Measurements from ENCODE around the gene CYP19A1. TPM values are rescaled to one million over a fixed set of nuclear protein-coding genes. Genes with fewer than 3 reads are reported as not detected.
A peak's percentile ranks its signal among the peaks of the same experiment; 100 is the strongest.

The CYP19A1 gene
- total and polyA plus RNA-seq, 2 experiments from 2014 or later: 0.69 to 2.6 TPM

- H3K9me3 ChIP-seq (ENCODE audit: low read depth): no peaks in the 10 kb centered on the region
- H3K27ac ChIP-seq: no peak overlapping the region
- H3K27me3 ChIP-seq: no peaks in the 10 kb centered on the region
- H3K36me3 ChIP-seq: no peaks in the 10 kb centered on the region
- H3K4me1 ChIP-seq (ENCODE audit: low read depth): peaks cover 15% of the 10 kb centered on the region
- no peak overlapping the region for H3K4me3 ChIP-seq
- no peak for TF ChIP-seq CTCF (IDR thresholded peaks at IDR 0.05; ENCODE audit: low read depth, low read length)
- DNase-seq (ENCODE audit: low read depth in 1 of 2, low spot score in 1 of 2): no peak
These were observed 37.7 kb upstream of the CYP19A1 start for GRCh38 chr15:51375966-51376640.

- peaks cover 9% of the 10 kb centered on the region for H3K4me1 ChIP-seq (ENCODE audit: low read depth)
- H3K4me3 ChIP-seq: no peak overlapping the region
- DNase-seq (ENCODE audit: low read depth in 1 of 2, low spot score in 1 of 2): no peak
- no peaks in the 10 kb centered on the region for H3K9me3 ChIP-seq (ENCODE audit: low read depth)
- H3K27me3 ChIP-seq: no peaks in the 10 kb centered on the region
- no peak overlapping the region for H3K27ac ChIP-seq
- TF ChIP-seq CTCF (IDR thresholded peaks at IDR 0.05; ENCODE audit: low read depth, low read length): no peak
- no peaks in the 10 kb centered on the region for H3K36me3 ChIP-seq
These were observed 35.7 kb upstream of the CYP19A1 start for GRCh38 chr15:51374131-51374530.

GRCh38 chr15:51371266-51371665 lies 32.9 kb upstream of the CYP19A1 start:
- DNase-seq (ENCODE audit: low read depth in 1 of 2, low spot score in 1 of 2): no peak
- TF ChIP-seq CTCF (IDR thresholded peaks at IDR 0.05; ENCODE audit: low read depth, low read length): no peak
- Histone ChIP-seq H3K27ac (no peak overlapping the region), H3K27me3 (no peaks in the 10 kb centered on the region), H3K9me3 (ENCODE audit: low read depth) (no peaks in the 10 kb centered on the region), H3K4me3 (no peak overlapping the region), H3K4me1 (ENCODE audit: low read depth) (no peaks in the 10 kb centered on the region), H3K36me3 (no peaks in the 10 kb centered on the region)

GRCh38 chr15:51369451-51369761 lies 31.0 kb upstream of the CYP19A1 start:
- Histone ChIP-seq H3K4me1 (ENCODE audit: low read depth) (no peaks in the 10 kb centered on the region), H3K36me3 (no peaks in the 10 kb centered on the region), H3K4me3 (no peak overlapping the region), H3K9me3 (ENCODE audit: low read depth) (no peaks in the 10 kb centered on the region), H3K27ac (no peak overlapping the region), H3K27me3 (no peaks in the 10 kb centered on the region)
- DNase-seq (ENCODE audit: low read depth in 1 of 2, low spot score in 1 of 2): no peak
- no peak for TF ChIP-seq CTCF (IDR thresholded peaks at IDR 0.05; ENCODE audit: low read depth, low read length)

GRCh38 chr15:51368751-51369450 lies 30.5 kb upstream of the CYP19A1 start:
- no peak overlapping the region for H3K27ac ChIP-seq

More at GRCh38 chr15:51368751-51369450, 30.5 kb upstream of the CYP19A1 start:
- no peaks in the 10 kb centered on the region for H3K9me3 ChIP-seq (ENCODE audit: low read depth)
- no peak overlapping the region for H3K4me3 ChIP-seq
- peak in 1 of 2 donors; percentile 28 for DNase-seq (ENCODE audit: low read depth in 1 of 2, low spot score in 1 of 2)
- no peaks in the 10 kb centered on the region for H3K4me1 ChIP-seq (ENCODE audit: low read depth)
- no peaks in the 10 kb centered on the region for H3K27me3 ChIP-seq
- H3K36me3 ChIP-seq: no peaks in the 10 kb centered on the region
- no peak for TF ChIP-seq CTCF (IDR thresholded peaks at IDR 0.05; ENCODE audit: low read depth, low read length)

All from cardiac muscle cell (in vitro differentiated cells and primary cell).